K562 (cell line): Measurements from ENCODE around the gene ZNF485. TPM values are rescaled to one million over a fixed set of nuclear protein-coding genes. Genes with fewer than 3 reads are reported as not detected.

Experiments used
- BMI1 ChIP-seq: fragments of 150-350 bp; IDR thresholded peaks from 2 replicates; pipeline ENCODE4 v1.6.1; 2014; ENCODE audit warnings: low read length
- ETS2 ChIP-seq: IDR thresholded peaks from 2 replicates; pipeline ENCODE4 v1.6.1; 2016; ENCODE audit warnings: borderline replicate concordance, missing genetic modification characterization, mild to moderate bottlenecking, moderate library complexity, missing compliant biosample characterization; ENCODE audit not compliant: poor library complexity, severe bottlenecking
- POLR2AphosphoS2 ChIP-seq: IDR thresholded peaks from 2 replicates; pipeline ENCODE4 v1.6.1; 2012; ENCODE audit warnings: low read length, improper control_type of control experiment
- PRPF4 ChIP-seq: fragments of 200-400 bp; formaldehyde crosslinking; IDR thresholded peaks from one replicate; pipeline ENCODE4 v1.6.1; 2017; ENCODE audit warnings: low read length, low read depth, mild to moderate bottlenecking; ENCODE audit not compliant: insufficient read depth, poor library complexity, severe bottlenecking
- PTRF ChIP-seq: fragments of 450-650 bp; IDR thresholded peaks from 2 replicates; pipeline ENCODE4 v1.6.1; 2016; ENCODE audit warnings: mild to moderate bottlenecking, missing genetic modification characterization, missing compliant biosample characterization
- RBM22 ChIP-seq: fragments of 200-400 bp; formaldehyde crosslinking; IDR thresholded peaks from 2 replicates; pipeline ENCODE4 v1.6.1; 2018; ENCODE audit warnings: low read length, low read depth; ENCODE audit not compliant: poor library complexity, severe bottlenecking
- ZBED1 ChIP-seq: IDR thresholded peaks from 2 replicates; pipeline ENCODE4 v1.6.1; 2014
- ZC3H11A ChIP-seq: IDR thresholded peaks from 2 replicates; pipeline ENCODE4 v1.6.1; 2012; ENCODE audit warnings: low read depth, low read length, improper control_type of control experiment
- ZNF274 ChIP-seq: IDR thresholded peaks from 2 replicates; pipeline ENCODE4 v1.6.1; 2011; ENCODE audit warnings: low read depth, mild to moderate bottlenecking, low read length, moderate library complexity, borderline replicate concordance
- ZNF79 ChIP-seq: fragments of 250-450 bp; sonication (Bioruptor Pico); IDR thresholded peaks from 2 replicates; pipeline ENCODE4 v1.4.0; 2020; ENCODE audit warnings: low read depth, mild to moderate bottlenecking, moderate library complexity
- ZZZ3 ChIP-seq: fragments of 450-650 bp; IDR thresholded peaks from 2 replicates; pipeline ENCODE4 v1.6.1; 2016; ENCODE audit warnings: antibody characterized with exemption, mild to moderate bottlenecking, moderate library complexity
- polyA plus RNA-seq, 8 experiments: library from polyadenylated mRNA; depleted of rRNA in 4 of 8; stranded (reverse) in 5 of 8; unstranded in 3 of 8; fragments of >200 nt; fragmentation: Nextera tagmentation in 2 of 8; fragmentation: Illumina TruSeq in 1 of 8; extraction: Ambion mirVana in 2 of 8; extraction: Trizol in 1 of 8; gene quantifications; 2 replicates each; pipeline versions ENCODE4 v1.2.1 to v1.2.3, GENCODE V29; 2011 to 2014; ENCODE audit warnings: inconsistent platforms in 1 of 8, missing spikeins in 1 of 8
- total RNA-seq, 7 experiments: library from RNA; depleted of rRNA in 6 of 7; stranded (reverse); fragments of >200 nt in 6 of 7; fragmentation: Illumina TruSeq in 2 of 7; extraction: Trizol in 2 of 7; gene quantifications; 2 replicates each; pipeline versions ENCODE4 v1.2.1 to v1.2.3, GENCODE V29; 2011 to 2021; ENCODE audit warnings: low replicate concordance in 1 of 7
- TF ChIP-seq, protein P1 (sequence below): sonication (generic); formaldehyde crosslinking; IDR thresholded peaks from 2 replicates; pipeline ENCODE4 v1.8.0; 2022; ENCODE audit warnings: mild to moderate bottlenecking, missing genetic modification reagents, borderline replicate concordance
- TF ChIP-seq, protein P2 (sequence below): fragments of 250-450 bp; sonication (Bioruptor Pico); IDR thresholded peaks from 2 replicates; pipeline ENCODE4 v1.9.0; 2021; ENCODE audit warnings: mild to moderate bottlenecking
- TF ChIP-seq, protein P3 (sequence below): fragments of 450-650 bp; IDR thresholded peaks from one replicate; pipeline ENCODE4 v1.6.1; 2018; ENCODE audit warnings: mild to moderate bottlenecking, moderate library complexity; ENCODE audit not compliant: partially characterized antibody
- TF ChIP-seq, protein P4 (sequence below), 2 experiments: IDR thresholded peaks in 1 of 2; conservative IDR thresholded peaks in 1 of 2; 2 replicates each; pipeline ENCODE4 v1.6.1; 2016; ENCODE audit warnings: low read depth in 2 of 2, mild to moderate bottlenecking in 1 of 2, missing compliant biosample characterization in 1 of 2, missing genetic modification characterization in 1 of 2, moderate library complexity in 1 of 2
- TF ChIP-seq, protein P5 (sequence below), 2 experiments: fragments of 450-650 bp in 1 of 2; IDR thresholded peaks; 2 replicates each; pipeline ENCODE4 v1.6.1; 2011 to 2017; ENCODE audit warnings: low read depth in 2 of 2, antibody characterized with exemption in 1 of 2, borderline replicate concordance in 1 of 2, low read length in 1 of 2, mild to moderate bottlenecking in 1 of 2, mixed read lengths in 1 of 2; ENCODE audit not compliant: control insufficient read depth in 1 of 2

The ZNF485 gene
- total and polyA plus RNA-seq, 9 of the 15 experiments (the other 6 are each of a cell fraction or from before 2014, with no cell fraction given) = 8.0 to 18.7 (median 11.9) TPM

DNA sequence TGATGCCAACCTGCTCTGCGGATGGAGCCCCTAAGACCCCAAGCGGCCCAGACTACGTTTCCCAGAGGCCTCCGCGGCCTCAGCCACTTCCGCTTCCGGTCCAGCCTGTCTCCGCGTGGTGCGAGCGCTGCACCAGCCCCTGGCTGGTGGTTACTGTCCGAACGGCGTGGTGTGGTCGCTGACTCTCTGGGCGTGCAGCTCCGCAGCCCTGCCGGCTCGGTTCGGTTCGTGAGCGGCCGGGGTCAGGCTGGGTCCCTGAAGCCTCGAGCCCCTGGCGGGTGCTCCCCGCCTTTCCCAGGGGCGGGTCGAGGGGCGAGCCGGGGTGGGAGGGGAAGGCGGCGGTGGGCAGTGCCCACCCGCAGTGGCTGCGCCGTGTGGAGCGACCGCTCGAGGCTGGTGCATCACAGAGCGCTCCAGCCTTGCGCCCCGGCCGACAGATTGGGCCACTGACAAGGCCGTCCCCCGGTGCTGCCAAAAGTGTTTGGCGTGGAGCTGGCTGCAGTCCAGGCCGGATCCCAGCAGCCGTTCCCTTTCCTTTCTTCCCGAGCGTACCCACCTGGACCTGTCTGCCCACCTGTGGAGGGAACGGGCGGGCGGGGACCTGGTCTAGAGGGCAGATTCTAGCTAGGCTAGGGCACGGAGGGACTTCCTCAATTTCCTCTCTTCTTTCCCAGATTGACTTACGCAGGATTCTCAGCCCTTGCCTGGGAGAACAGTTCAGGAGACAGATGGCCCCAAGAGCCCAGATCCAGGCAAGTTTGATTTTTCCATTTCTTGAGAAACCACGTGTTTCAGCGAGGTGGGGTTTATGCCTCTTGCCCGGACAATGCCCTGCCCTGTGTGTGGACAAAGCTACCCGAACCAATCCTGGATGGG is at the start of gene ZNF485 (continued):
- TF ChIP-seq, protein P1, sequence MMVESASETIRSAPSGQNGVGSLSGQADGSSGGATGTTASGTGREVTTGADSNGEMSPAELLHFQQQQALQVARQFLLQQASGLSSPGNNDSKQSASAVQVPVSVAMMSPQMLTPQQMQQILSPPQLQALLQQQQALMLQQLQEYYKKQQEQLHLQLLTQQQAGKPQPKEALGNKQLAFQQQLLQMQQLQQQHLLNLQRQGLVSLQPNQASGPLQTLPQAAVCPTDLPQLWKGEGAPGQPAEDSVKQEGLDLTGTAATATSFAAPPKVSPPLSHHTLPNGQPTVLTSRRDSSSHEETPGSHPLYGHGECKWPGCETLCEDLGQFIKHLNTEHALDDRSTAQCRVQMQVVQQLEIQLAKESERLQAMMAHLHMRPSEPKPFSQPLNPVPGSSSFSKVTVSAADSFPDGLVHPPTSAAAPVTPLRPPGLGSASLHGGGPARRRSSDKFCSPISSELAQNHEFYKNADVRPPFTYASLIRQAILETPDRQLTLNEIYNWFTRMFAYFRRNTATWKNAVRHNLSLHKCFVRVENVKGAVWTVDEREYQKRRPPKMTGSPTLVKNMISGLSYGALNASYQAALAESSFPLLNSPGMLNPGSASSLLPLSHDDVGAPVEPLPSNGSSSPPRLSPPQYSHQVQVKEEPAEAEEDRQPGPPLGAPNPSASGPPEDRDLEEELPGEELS (CRISPR knock-in tag) = peak; percentile 66; the same call in 1 of the 2 replicates
- TF ChIP-seq ETS2 (tag) (no peak), ZBED1 (0 out of 2 replicates have a peak, but pooled peaks have one; percentile 25), ZNF79 (no peak), ZC3H11A (no peak), ZZZ3 (no peak), POLR2AphosphoS2 (no peak), PTRF (tag) (no peak), RBM22 (no peak), BMI1 (no peak), ZNF274 (no peak), PRPF4 (no peak)
- TF ChIP-seq, protein P2, sequence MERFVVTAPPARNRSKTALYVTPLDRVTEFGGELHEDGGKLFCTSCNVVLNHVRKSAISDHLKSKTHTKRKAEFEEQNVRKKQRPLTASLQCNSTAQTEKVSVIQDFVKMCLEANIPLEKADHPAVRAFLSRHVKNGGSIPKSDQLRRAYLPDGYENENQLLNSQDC (CRISPR knock-in tag) = no peak
- TF ChIP-seq, protein P3, sequence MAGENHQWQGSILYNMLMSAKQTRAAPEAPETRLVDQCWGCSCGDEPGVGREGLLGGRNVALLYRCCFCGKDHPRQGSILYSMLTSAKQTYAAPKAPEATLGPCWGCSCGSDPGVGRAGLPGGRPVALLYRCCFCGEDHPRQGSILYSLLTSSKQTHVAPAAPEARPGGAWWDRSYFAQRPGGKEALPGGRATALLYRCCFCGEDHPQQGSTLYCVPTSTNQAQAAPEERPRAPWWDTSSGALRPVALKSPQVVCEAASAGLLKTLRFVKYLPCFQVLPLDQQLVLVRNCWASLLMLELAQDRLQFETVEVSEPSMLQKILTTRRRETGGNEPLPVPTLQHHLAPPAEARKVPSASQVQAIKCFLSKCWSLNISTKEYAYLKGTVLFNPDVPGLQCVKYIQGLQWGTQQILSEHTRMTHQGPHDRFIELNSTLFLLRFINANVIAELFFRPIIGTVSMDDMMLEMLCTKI = no peak
- TF ChIP-seq, protein P4, sequence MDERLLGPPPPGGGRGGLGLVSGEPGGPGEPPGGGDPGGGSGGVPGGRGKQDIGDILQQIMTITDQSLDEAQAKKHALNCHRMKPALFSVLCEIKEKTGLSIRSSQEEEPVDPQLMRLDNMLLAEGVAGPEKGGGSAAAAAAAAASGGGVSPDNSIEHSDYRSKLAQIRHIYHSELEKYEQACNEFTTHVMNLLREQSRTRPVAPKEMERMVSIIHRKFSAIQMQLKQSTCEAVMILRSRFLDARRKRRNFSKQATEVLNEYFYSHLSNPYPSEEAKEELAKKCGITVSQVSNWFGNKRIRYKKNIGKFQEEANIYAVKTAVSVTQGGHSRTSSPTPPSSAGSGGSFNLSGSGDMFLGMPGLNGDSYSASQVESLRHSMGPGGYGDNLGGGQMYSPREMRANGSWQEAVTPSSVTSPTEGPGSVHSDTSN (CRISPR knock-in tag; IDR thresholded peaks at IDR 0.05; ENCODE audit: low read depth) = no peak
- TF ChIP-seq, protein P4 (tag; conservative IDR thresholded peaks at IDR 0.05; ENCODE audit: low read depth) = no peak
- TF ChIP-seq, protein P5, sequence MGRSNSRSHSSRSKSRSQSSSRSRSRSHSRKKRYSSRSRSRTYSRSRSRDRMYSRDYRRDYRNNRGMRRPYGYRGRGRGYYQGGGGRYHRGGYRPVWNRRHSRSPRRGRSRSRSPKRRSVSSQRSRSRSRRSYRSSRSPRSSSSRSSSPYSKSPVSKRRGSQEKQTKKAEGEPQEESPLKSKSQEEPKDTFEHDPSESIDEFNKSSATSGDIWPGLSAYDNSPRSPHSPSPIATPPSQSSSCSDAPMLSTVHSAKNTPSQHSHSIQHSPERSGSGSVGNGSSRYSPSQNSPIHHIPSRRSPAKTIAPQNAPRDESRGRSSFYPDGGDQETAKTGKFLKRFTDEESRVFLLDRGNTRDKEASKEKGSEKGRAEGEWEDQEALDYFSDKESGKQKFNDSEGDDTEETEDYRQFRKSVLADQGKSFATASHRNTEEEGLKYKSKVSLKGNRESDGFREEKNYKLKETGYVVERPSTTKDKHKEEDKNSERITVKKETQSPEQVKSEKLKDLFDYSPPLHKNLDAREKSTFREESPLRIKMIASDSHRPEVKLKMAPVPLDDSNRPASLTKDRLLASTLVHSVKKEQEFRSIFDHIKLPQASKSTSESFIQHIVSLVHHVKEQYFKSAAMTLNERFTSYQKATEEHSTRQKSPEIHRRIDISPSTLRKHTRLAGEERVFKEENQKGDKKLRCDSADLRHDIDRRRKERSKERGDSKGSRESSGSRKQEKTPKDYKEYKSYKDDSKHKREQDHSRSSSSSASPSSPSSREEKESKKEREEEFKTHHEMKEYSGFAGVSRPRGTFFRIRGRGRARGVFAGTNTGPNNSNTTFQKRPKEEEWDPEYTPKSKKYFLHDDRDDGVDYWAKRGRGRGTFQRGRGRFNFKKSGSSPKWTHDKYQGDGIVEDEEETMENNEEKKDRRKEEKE (IDR thresholded peaks at IDR 0.05; ENCODE audit: borderline replicate concordance in 1 of 2, control insufficient read depth in 1 of 2, low read depth in 2 of 2, low read length in 1 of 2) = no peak
